ENCODE data around the gene ZCCHC24.

GRCh38 chr10:79458483-79458882 lies 13.1 kb upstream of the ZCCHC24 start:
- TF ChIP-seq CTCF (IDR thresholded peaks at IDR 0.05) (no peak), POLR2AphosphoS5 (IDR thresholded peaks at IDR 0.05) (no peak), EP300 (IDR thresholded peaks at IDR 0.05) (no peak), POLR2A (IDR thresholded peaks at IDR 0.05) (no peak)

Data from stomach (tissue), 4 donors.